K562 (cell line): ENCODE measurements around the gene ALKBH7. TPM values are rescaled to one million over a fixed set of nuclear protein-coding genes. Genes with fewer than 3 reads are reported as not detected.

Experiments
- C11orf30 ChIP-seq: fragments of 450-650 bp; IDR thresholded peaks from 2 replicates; pipeline ENCODE4 v1.6.1; 2016; ENCODE audit warnings: low read depth, mild to moderate bottlenecking
- EGR1 ChIP-seq: fragments of 450-650 bp; conservative IDR thresholded peaks from 2 replicates; pipeline ENCODE4 v1.6.1; 2017; ENCODE audit warnings: mild to moderate bottlenecking
- FOXA1 ChIP-seq: fragments of 450-650 bp; IDR thresholded peaks from 2 replicates; pipeline ENCODE4 v1.6.1; 2016; ENCODE audit warnings: mild to moderate bottlenecking, borderline replicate concordance
- KAT8 ChIP-seq: fragments of 450-650 bp; IDR thresholded peaks from 2 replicates; pipeline ENCODE4 v1.6.1; 2016; ENCODE audit warnings: low read depth, mild to moderate bottlenecking
- RAD51 ChIP-seq: fragments of 450-650 bp; IDR thresholded peaks from 2 replicates; pipeline ENCODE4 v1.7.1; 2016; ENCODE audit warnings: low read depth, mild to moderate bottlenecking, borderline replicate concordance
- SAFB ChIP-seq: fragments of 200-400 bp; formaldehyde crosslinking; IDR thresholded peaks from 2 replicates; pipeline ENCODE4 v1.6.1; 2017; ENCODE audit warnings: low read depth, low read length, borderline replicate concordance
- SAFB2 ChIP-seq: fragments of 200-400 bp; formaldehyde crosslinking; IDR thresholded peaks from 2 replicates; pipeline ENCODE4 v1.6.1; 2018; ENCODE audit warnings: borderline replicate concordance, low read length, low read depth, moderate library complexity; ENCODE audit not compliant: severe bottlenecking
- SMAD1 ChIP-seq: fragments of 150-350 bp; IDR thresholded peaks from 2 replicates; pipeline ENCODE4 v1.6.1; 2014; ENCODE audit warnings: low read length, low read depth; ENCODE audit not compliant: partially characterized antibody
- TBL1XR1 ChIP-seq, 2 experiments: IDR thresholded peaks; 2 replicates each; pipeline ENCODE4 v1.6.1; 2012; ENCODE audit warnings: improper control_type of control experiment in 2 of 2, low read length in 2 of 2, mild to moderate bottlenecking in 1 of 2
- TOE1 ChIP-seq, 2 experiments: fragments of 450-650 bp in 1 of 2; sonication (generic) in 1 of 2; formaldehyde crosslinking in 1 of 2; IDR thresholded peaks; 2 replicates each; pipeline versions ENCODE4 v1.7.1 to v1.8.0; 2016 to 2022; ENCODE audit warnings: borderline replicate concordance in 2 of 2, mild to moderate bottlenecking in 2 of 2, antibody characterized with exemption in 1 of 2, inconsistent platforms in 1 of 2, low read depth in 1 of 2, missing genetic modification reagents in 1 of 2, moderate library complexity in 1 of 2
- TSC22D4 ChIP-seq: fragments of 450-650 bp; IDR thresholded peaks from 2 replicates; pipeline ENCODE4 v1.6.1; 2016; ENCODE audit warnings: missing genetic modification characterization, missing biosample characterization, control low read depth
- polyA plus RNA-seq, 8 experiments: library from polyadenylated mRNA; depleted of rRNA in 4 of 8; stranded (reverse) in 5 of 8; unstranded in 3 of 8; fragments of >200 nt; fragmentation: Nextera tagmentation in 2 of 8; fragmentation: Illumina TruSeq in 1 of 8; extraction: Ambion mirVana in 2 of 8; extraction: Trizol in 1 of 8; gene quantifications; 2 replicates each; pipeline versions ENCODE4 v1.2.1 to v1.2.3, GENCODE V29; 2011 to 2014; ENCODE audit warnings: inconsistent platforms in 1 of 8, missing spikeins in 1 of 8
- total RNA-seq, 7 experiments: library from RNA; depleted of rRNA in 6 of 7; stranded (reverse); fragments of >200 nt in 6 of 7; fragmentation: Illumina TruSeq in 2 of 7; extraction: Trizol in 2 of 7; gene quantifications; 2 replicates each; pipeline versions ENCODE4 v1.2.1 to v1.2.3, GENCODE V29; 2011 to 2021; ENCODE audit warnings: low replicate concordance in 1 of 7
- TF ChIP-seq, protein P1 (sequence below): sonication (generic); formaldehyde crosslinking; IDR thresholded peaks from 2 replicates; pipeline ENCODE4 v1.9.0; 2022; ENCODE audit warnings: mild to moderate bottlenecking, missing genetic modification reagents
- TF ChIP-seq, protein P2 (sequence below): fragments of 450-650 bp; IDR thresholded peaks from 2 replicates; pipeline ENCODE4 v1.6.1; 2016; ENCODE audit warnings: borderline replicate concordance
- TF ChIP-seq, protein P3 (sequence below), 2 experiments: fragments of 450-650 bp in 1 of 2; sonication (generic) in 1 of 2; formaldehyde crosslinking; conservative IDR thresholded peaks; 2 replicates each; pipeline versions ENCODE4 v1.4.0 to v1.8.1; 2020 to 2022; ENCODE audit warnings: mild to moderate bottlenecking in 1 of 2, missing genetic modification reagents in 1 of 2
- TF ChIP-seq, protein P4 (sequence below): sonication (generic); formaldehyde crosslinking; IDR thresholded peaks from 2 replicates; pipeline ENCODE4 v1.8.0; 2023; ENCODE audit warnings: mild to moderate bottlenecking, missing genetic modification reagents

Gene ALKBH7
- total and polyA plus RNA-seq, 9 of the 15 experiments (the other 6 are each of a cell fraction or from before 2014, with no cell fraction given), result 0.69 to 94.8 (median 17.6) TPM

DNA sequence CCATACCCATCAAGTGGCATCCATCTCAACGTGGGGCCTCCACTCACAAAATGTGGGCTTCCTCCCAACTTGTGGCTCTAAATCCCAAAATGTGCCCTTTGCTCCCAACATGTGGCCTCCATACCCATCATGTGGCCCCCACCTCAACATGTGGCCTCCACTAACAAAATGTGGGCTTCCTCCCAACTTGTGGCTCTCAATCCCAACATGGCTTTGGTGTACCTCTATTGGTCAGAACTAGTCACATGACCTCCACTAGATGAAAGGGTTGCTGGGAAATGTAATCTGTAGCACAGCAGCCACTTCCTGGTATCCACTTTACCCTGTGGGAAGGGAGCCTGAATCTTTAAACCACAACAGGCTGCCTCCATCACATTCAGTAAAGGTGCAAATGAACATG is 29.1 kb upstream of the ALKBH7 start (continued):
- no peak for TF ChIP-seq C11orf30
- TF ChIP-seq FOXA1, result no peak
- TF ChIP-seq TOE1 (IDR thresholded peaks at IDR 0.05; ENCODE audit: borderline replicate concordance), result peak; percentile 91
- TF ChIP-seq TOE1 (CRISPR knock-in tag; IDR thresholded peaks at IDR 0.05; ENCODE audit: borderline replicate concordance, low read depth), result no peak
- TF ChIP-seq EGR1, result no peak
- no peak for TF ChIP-seq TSC22D4 (tag)
- TF ChIP-seq, protein P1, sequence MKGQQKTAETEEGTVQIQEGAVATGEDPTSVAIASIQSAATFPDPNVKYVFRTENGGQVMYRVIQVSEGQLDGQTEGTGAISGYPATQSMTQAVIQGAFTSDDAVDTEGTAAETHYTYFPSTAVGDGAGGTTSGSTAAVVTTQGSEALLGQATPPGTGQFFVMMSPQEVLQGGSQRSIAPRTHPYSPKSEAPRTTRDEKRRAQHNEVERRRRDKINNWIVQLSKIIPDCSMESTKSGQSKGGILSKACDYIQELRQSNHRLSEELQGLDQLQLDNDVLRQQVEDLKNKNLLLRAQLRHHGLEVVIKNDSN, result peak; percentile 82
- TF ChIP-seq, protein P2, sequence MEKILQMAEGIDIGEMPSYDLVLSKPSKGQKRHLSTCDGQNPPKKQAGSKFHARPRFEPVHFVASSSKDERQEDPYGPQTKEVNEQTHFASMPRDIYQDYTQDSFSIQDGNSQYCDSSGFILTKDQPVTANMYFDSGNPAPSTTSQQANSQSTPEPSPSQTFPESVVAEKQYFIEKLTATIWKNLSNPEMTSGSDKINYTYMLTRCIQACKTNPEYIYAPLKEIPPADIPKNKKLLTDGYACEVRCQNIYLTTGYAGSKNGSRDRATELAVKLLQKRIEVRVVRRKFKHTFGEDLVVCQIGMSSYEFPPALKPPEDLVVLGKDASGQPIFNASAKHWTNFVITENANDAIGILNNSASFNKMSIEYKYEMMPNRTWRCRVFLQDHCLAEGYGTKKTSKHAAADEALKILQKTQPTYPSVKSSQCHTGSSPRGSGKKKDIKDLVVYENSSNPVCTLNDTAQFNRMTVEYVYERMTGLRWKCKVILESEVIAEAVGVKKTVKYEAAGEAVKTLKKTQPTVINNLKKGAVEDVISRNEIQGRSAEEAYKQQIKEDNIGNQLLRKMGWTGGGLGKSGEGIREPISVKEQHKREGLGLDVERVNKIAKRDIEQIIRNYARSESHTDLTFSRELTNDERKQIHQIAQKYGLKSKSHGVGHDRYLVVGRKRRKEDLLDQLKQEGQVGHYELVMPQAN, result no peak
- TF ChIP-seq KAT8, result no peak
- TF ChIP-seq RAD51, result peak; percentile 83
- TF ChIP-seq TBL1XR1 (IDR thresholded peaks at IDR 0.05; ENCODE audit: low read length in 2 of 2), result no peak
- TF ChIP-seq, protein P3, sequence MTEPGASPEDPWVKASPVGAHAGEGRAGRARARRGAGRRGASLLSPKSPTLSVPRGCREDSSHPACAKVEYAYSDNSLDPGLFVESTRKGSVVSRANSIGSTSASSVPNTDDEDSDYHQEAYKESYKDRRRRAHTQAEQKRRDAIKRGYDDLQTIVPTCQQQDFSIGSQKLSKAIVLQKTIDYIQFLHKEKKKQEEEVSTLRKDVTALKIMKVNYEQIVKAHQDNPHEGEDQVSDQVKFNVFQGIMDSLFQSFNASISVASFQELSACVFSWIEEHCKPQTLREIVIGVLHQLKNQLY (CRISPR knock-in tag; conservative IDR thresholded peaks at IDR 0.05), result no peak
- no peak for TF ChIP-seq SAFB2
- TF ChIP-seq, protein P4, sequence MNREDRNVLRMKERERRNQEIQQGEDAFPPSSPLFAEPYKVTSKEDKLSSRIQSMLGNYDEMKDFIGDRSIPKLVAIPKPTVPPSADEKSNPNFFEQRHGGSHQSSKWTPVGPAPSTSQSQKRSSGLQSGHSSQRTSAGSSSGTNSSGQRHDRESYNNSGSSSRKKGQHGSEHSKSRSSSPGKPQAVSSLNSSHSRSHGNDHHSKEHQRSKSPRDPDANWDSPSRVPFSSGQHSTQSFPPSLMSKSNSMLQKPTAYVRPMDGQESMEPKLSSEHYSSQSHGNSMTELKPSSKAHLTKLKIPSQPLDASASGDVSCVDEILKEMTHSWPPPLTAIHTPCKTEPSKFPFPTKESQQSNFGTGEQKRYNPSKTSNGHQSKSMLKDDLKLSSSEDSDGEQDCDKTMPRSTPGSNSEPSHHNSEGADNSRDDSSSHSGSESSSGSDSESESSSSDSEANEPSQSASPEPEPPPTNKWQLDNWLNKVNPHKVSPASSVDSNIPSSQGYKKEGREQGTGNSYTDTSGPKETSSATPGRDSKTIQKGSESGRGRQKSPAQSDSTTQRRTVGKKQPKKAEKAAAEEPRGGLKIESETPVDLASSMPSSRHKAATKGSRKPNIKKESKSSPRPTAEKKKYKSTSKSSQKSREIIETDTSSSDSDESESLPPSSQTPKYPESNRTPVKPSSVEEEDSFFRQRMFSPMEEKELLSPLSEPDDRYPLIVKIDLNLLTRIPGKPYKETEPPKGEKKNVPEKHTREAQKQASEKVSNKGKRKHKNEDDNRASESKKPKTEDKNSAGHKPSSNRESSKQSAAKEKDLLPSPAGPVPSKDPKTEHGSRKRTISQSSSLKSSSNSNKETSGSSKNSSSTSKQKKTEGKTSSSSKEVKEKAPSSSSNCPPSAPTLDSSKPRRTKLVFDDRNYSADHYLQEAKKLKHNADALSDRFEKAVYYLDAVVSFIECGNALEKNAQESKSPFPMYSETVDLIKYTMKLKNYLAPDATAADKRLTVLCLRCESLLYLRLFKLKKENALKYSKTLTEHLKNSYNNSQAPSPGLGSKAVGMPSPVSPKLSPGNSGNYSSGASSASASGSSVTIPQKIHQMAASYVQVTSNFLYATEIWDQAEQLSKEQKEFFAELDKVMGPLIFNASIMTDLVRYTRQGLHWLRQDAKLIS (CRISPR knock-in tag), result no peak
- no peak for TF ChIP-seq SAFB
- no peak for TF ChIP-seq SMAD1
- TF ChIP-seq, all 486 proteins: peak for 10
